HS-27A (cell line): ENCODE data around the gene EIF2B4.
"Not testable (repeated sequence)": the region's sequence is repeated elsewhere in the genome, so short reads cannot be mapped to it uniquely, and the experiment has no call there.

ENCODE experiments used
- DNase-seq: peaks from one replicate; pipeline ENCODE4 v3.0.0-alpha.2; 2012; ENCODE audit warnings: low read depth, missing footprints

The EIF2B4 gene

GRCh38 chr2:27336173-27336572 lies 34.0 kb downstream of the EIF2B4 start:
- no peak for DNase-seq

- no peak for DNase-seq
These were observed 34.8 kb downstream of the EIF2B4 start for GRCh38 chr2:27335311-27335710.

- DNase-seq: no peak
These were observed 45.4 kb downstream of the EIF2B4 start for GRCh38 chr2:27324720-27325119.

GRCh38 chr2:27323596-27324285 lies 46.4 kb downstream of the EIF2B4 start:
- DNase-seq: no peak

GRCh38 chr2:27322766-27323595 lies 47.2 kb downstream of the EIF2B4 start, which contains the start of gene MPV17:
Gene MPV17 (minus strand): TSS chr2:27323097. CDS start chr2:27322517, 580 bp downstream.
- DNase-seq: peak; percentile 67

- no peak for DNase-seq
These were observed 47.8 kb downstream of the EIF2B4 start for GRCh38 chr2:27322301-27322765.

- peak; percentile 86 for DNase-seq
These were observed 49.1 kb downstream of the EIF2B4 start for GRCh38 chr2:27320958-27321543.

- not testable (repeated sequence) for DNase-seq
These were observed 50.3 kb downstream of the EIF2B4 start for GRCh38 chr2:27319839-27320238.

- DNase-seq: no peak
These were observed 53.3 kb downstream of the EIF2B4 start for GRCh38 chr2:27316655-27317412.

GRCh38 chr2:27315122-27315521 lies 55.0 kb downstream of the EIF2B4 start:
- no peak for DNase-seq

- DNase-seq: no peak
These were observed 55.4 kb downstream of the EIF2B4 start for GRCh38 chr2:27314709-27315108.
